Globus pallidus (tissue), 1 donor: ENCODE measurements around the gene PLCH2.
"Not testable (repeated sequence)": the region's sequence is repeated elsewhere in the genome, so short reads cannot be mapped to it uniquely, and the experiment has no call there.

Experiments used
- DNase-seq: peaks from one replicate; pipeline ENCODE4 v3.0.0-alpha.2; 2015; ENCODE audit warnings: low spot score

Gene PLCH2

DNA sequence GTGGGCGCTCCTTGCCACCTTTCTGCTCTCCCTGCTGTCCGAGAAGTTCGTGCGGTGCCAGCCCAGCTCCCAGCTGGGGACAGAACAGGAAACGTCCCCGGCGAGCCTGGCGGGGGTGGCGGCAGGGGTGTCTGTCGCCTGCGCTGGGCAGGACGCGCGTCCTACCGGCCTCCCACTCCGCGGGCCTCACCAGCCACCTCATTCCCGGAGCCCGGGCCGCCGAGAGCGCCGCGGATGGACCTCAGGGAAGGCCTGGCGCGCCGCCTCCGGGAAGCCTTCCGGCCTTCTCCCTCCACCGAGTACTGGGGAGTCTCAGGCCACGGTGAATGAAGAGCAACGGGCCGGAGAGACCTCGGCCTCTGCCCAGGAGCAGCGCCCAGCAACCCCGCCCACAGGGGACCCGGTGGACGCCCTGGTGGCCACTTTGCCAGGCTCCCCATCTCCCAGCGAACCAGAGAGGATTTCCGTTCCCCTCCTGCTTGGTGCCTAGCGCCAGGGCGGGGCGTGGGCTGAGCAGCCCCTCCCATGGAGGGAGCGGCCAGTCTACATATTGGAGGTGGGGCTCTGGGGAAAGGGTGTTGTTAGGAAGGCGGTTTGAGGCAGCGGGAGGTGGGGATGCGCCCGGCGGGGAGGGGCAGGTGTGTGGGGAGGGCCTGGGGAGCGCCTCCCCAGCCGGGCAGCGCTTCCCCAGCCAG is 70.6 kb downstream of the PLCH2 start:
- no peak for DNase-seq

- DNase-seq: no peak
Measured at GRCh38 chr1:2547210-2548067, 71.3 kb downstream of the PLCH2 start.

- peak; percentile 79 for DNase-seq
Measured at GRCh38 chr1:2548068-2548589, 72.0 kb downstream of the PLCH2 start.

GRCh38 chr1:2549367-2550029 is 73.4 kb downstream of the PLCH2 start:
- DNase-seq: not testable (repeated sequence)

- DNase-seq: not testable (repeated sequence)
Measured at GRCh38 chr1:2550309-2550861, 74.3 kb downstream of the PLCH2 start.

GRCh38 chr1:2551544-2551943 is 75.5 kb downstream of the PLCH2 start:
- not testable (repeated sequence) for DNase-seq

GRCh38 chr1:2552189-2552588 is 76.1 kb downstream of the PLCH2 start:
- no peak for DNase-seq

GRCh38 chr1:2553076-2553475 is 77.0 kb downstream of the PLCH2 start:
- DNase-seq: not testable (repeated sequence)

- no peak for DNase-seq
Measured at GRCh38 chr1:2553871-2554620, 78.0 kb downstream of the PLCH2 start.

- no peak for DNase-seq
Measured at GRCh38 chr1:2554621-2555387, 78.7 kb downstream of the PLCH2 start.
